NCI-H2107 (cell line): Measurements from ENCODE around the gene TNFSF11.

Experiments
- DNase-seq: peaks from one replicate; lab custom pipeline; 2025; lab: John Stamatoyannopoulos, UW

TNFSF11 gene

GRCh38 chr13:42561752-42562467, 12.0 kb upstream of the TNFSF11 start:
- no peak for DNase-seq

GRCh38 chr13:42567906-42568305, 6.0 kb upstream of the TNFSF11 start:
- no peak for DNase-seq

GRCh38 chr13:42569576-42570344, 4.2 kb upstream of the TNFSF11 start:
- DNase-seq: no peak

GRCh38 chr13:42571895-42572294, 2.1 kb upstream of the TNFSF11 start:
- DNase-seq: no peak

GRCh38 chr13:42574435-42575311, 721 bp downstream of the TNFSF11 start:
- DNase-seq: no peak

GRCh38 chr13:42575938-42576337, 2.0 kb downstream of the TNFSF11 start:
- no peak for DNase-seq

- DNase-seq: no peak
Observed at GRCh38 chr13:42577538-42577937, 3.6 kb downstream of the TNFSF11 start.

- no peak for DNase-seq
Observed at GRCh38 chr13:42580644-42581043, 6.7 kb downstream of the TNFSF11 start.

- no peak for DNase-seq
Observed at GRCh38 chr13:42581427-42581826, 7.5 kb downstream of the TNFSF11 start.

- DNase-seq: no peak
Observed at GRCh38 chr13:42591602-42592001, 17.6 kb downstream of the TNFSF11 start.

- no peak for DNase-seq
Observed at GRCh38 chr13:42592915-42593900, 19.3 kb downstream of the TNFSF11 start.

- peak; percentile 37 for DNase-seq
Observed at GRCh38 chr13:42594481-42595252, 20.7 kb downstream of the TNFSF11 start.

GRCh38 chr13:42595253-42595571, 21.3 kb downstream of the TNFSF11 start:
- DNase-seq: no peak

- no peak for DNase-seq
Observed at GRCh38 chr13:42597505-42597904, 23.6 kb downstream of the TNFSF11 start.

- no peak for DNase-seq
Observed at GRCh38 chr13:42600943-42601342, 27.0 kb downstream of the TNFSF11 start.

- DNase-seq: no peak
Observed at GRCh38 chr13:42602906-42603305, 29.0 kb downstream of the TNFSF11 start.

- DNase-seq: no peak
Observed at GRCh38 chr13:42603571-42603970, 29.6 kb downstream of the TNFSF11 start.

GRCh38 chr13:42607546-42607945, 33.6 kb downstream of the TNFSF11 start:
- DNase-seq: no peak

GRCh38 chr13:42610649-42611048, 36.7 kb downstream of the TNFSF11 start:
- no peak for DNase-seq

- no peak for DNase-seq
Observed at GRCh38 chr13:42611086-42611779, 37.3 kb downstream of the TNFSF11 start.
